Medulla oblongata (tissue), 1 donor: ENCODE measurements around the gene KIAA1549.
"Not testable (repeated sequence)": the region's sequence is repeated elsewhere in the genome, so short reads cannot be mapped to it uniquely, and the experiment has no call there.

ENCODE experiments used
- DNase-seq: peaks from one replicate; pipeline ENCODE4 v3.0.0-alpha.2; 2015; ENCODE audit errors: extremely low spot score

Gene KIAA1549

DNA sequence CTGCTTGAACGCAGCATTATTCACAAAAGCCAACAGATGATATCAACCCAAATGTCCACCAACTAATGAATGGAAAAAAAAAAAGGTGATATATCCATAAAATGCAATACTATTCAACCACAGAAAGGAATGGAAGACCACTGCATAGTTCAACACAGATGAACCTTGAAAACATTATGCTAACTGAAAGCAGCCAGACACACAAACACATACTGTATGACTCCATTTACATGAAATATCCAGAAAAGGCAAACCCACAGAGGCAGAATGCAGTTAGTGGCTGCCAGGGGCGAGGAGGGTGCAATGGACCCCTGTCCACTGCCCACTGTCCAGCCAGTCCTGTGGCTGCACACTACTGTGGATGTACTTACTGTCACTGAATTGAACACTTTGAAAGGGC, 36.6 kb downstream of the KIAA1549 start:
- DNase-seq = no peak

DNA sequence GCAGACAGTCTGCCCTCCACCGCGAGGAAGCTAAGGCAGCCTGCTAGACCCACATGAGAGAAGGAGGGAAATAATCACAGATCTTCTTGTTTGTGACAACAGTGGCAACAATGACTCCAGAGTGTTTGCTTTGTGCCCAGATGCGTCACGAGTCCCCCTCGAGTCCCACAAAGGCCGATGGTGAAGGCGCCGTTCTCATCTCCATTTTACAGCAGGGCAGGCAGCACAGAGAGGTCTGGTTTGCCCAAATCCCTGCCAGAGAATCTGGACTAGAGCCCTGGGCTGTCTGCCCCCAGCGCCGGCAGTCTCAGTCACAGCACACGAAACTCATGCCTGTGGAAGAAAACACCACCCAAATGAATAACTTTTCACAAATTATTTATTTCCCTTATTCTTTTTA, 38.1 kb downstream of the KIAA1549 start:
- peak; percentile 67 for DNase-seq

DNA sequence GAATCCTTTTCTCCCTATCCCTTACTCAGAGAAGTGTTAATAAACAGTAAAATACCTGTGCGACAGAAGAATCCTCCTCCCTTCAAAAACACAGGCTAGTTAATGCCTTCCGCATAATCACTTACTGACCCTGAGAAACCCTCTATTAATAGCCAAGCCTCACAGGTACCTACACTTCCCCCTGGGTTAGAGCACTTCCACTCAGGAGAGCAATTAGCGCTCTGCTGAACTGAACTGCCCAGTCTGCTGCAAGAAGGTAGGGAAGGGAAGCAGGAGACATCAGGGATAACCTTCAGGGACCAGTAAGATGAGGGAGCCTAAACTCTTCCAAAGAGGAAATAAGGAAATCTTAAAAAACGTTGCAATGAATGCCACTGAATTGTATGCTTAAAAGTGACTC, 39.6 kb downstream of the KIAA1549 start:
- DNase-seq = no peak

- not testable (repeated sequence) for DNase-seq
Measured at GRCh38 chr7:138940602-138941001, 40.6 kb downstream of the KIAA1549 start.

GRCh38 chr7:138937484-138937883, 43.7 kb downstream of the KIAA1549 start:
- DNase-seq = no peak

GRCh38 chr7:138935465-138936011, 45.7 kb downstream of the KIAA1549 start:
- peak; percentile 30 for DNase-seq

- no peak for DNase-seq
Measured at GRCh38 chr7:138934861-138935260, 46.3 kb downstream of the KIAA1549 start.

DNA sequence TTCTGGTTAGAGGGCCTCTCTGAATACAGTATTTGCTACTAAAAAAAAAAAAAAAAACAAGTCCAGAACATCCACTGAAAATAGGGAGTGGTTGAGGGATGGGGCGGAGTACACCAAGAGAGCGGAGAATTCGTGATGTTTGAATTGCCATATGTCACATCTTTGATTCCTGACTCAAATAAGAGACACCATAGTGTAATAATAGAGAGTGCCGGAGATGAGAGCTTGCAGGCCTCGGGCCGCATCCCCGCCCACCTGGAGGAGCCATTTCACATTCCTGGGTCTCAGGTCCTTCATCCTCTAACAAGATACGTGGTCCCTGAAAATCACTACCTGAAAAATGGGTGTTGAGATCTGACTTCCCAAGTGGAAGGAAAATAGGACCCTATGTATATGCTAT, 46.8 kb downstream of the KIAA1549 start:
- DNase-seq = no peak

- DNase-seq = no peak
Measured at GRCh38 chr7:138932870-138933269, 48.3 kb downstream of the KIAA1549 start.

DNA sequence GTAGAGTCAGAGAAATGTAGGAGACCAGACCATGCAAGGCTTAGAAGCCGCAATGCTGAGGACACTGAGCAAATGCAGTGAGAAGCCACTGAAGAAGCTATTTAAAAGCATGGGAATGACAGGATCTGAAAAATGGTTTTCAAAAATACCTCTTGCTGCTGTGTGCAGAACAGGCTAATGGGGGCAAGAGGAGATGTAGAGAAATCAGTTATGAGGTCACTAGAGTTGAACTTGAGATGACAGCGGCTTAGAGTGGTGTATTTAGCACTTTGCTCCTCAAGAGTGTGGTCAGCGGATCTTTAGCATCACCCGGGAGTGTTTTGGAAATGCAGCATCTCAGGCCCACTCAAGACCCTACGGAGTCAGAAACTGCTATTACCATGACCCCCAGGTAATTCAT, 48.8 kb downstream of the KIAA1549 start:
- no peak for DNase-seq

DNA sequence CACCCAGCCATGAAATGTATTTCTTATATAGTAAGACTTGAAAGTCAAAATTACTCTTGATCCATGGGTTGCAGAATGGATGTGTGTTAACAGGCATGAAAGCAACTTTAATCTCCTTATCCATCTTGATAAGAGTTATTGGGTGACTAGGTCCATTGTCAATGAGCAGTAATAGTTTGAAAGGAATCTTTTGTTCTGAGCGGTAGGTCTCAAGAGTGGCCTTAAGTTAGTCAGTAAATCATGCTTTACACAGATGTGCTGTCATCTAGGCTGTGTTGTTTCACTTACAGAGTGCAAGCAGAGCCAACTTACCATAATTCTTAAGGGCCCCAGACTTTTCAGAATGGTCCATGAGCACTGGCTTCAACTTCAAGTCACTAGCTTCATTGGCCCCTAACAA, 51.2 kb downstream of the KIAA1549 start:
- no peak for DNase-seq

DNA sequence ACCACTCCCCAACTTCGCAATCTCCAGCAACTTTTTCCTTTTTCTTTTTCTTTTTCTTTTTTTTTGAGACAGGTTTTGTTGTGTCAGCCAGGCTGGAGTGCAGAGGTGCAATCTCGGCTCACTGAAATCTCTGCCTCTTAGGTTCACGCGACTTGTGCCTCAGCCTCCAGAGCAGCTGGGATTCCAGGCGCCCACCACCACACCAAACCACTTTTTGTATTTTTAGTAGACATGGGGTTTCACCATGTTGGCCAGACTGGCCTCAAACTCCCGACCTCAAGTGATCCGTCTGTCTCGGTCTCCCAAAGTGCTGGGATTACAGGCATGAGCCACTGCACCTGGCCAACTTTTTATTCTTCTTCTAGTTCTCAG, 55.0 kb downstream of the KIAA1549 start:
- DNase-seq = no peak

DNA sequence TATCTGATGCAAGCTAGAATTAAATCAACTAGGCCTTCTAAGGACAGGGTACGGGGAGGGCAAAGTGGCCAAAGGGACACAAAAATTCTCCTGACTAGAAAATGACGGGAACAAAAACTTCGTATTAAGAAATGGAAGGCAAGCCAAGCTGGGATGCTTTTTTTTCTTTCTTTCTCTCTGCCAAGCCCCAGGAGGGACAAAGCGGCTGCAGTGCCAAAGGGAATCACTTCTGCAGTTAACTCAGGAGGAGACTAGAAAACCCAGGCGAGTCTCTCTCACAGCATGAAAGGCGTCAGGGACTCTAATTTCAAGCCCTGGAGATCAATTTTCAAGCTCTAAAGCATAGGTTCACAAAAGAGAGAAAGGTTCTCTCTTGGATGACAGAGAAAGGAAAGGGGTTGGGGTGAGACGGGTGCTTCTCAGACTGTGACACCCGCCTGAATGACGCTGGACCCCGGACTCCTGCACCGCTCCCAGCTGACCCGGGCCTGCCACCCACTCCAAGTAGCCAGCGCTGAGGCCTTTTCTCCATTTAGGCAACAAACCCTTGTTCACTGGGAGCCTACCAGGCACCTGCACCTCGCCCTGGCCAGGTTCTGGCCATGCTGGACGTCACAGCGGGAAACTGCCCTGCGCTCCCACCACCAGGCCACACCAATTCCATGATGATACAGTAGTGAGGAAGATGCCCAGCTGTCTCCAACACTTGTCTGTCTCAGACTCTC, 56.5 kb downstream of the KIAA1549 start:
- DNase-seq = peak; percentile 74

- DNase-seq = no peak
Measured at GRCh38 chr7:138921277-138921676, 59.9 kb downstream of the KIAA1549 start.

DNA sequence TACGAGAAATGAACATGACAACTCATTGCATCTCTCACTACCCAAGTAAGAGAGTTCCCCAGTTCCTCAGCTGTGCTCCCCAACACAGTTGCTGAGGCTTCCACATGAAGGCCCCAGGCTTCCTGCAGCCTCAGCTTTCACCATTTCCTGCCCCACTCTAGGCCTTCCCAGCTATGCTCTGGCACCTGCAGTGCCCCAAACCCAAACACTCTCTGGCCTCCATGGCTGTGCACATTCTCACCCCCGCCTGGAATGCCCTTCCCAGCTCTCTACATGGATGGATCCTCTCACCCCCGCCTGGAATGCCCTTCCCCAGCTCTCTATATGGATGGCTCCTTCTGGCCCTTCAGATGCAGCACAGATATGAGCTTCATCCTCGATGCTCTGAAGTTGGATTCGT, 61.3 kb downstream of the KIAA1549 start:
- DNase-seq = no peak

DNA sequence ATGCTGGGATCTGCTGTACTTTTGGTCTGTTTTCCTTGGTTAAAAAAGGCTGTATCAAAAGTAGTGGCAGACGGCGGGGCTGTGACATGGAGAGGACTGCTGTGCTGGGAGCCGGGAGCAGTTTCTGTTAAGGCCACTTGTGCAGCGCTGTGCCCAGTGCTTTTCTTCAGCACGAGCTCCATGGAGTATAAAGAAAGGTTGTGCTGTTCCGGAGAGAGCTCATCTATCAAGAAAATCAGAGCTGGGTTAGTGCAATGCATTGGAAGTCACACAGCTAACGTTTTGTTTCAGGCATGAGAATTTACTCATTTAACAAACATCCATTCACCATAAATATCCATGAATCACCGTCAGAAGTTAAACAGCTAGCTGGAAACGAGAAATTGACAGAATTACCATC, 62.0 kb downstream of the KIAA1549 start:
- DNase-seq = peak; percentile 50

DNA sequence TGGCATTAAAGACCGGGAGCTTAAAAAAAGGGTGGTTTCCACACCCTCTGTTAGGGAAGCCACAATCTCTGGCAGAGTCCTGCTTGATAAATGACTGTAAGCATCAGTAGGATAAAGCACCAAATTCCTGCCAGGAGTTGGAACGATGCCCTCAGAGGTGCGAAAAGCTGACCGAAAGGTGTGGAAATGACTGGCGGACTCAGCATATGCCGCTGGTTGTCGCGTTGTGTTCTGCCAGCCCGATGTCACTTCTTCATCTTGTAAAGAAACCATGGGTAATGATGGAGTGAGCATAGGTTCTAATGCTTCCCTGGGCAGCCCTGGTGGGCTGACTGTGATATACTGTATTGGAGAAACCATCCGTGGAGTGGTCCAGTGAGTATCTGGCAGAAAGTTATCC, 62.4 kb downstream of the KIAA1549 start:
- DNase-seq = no peak

DNA sequence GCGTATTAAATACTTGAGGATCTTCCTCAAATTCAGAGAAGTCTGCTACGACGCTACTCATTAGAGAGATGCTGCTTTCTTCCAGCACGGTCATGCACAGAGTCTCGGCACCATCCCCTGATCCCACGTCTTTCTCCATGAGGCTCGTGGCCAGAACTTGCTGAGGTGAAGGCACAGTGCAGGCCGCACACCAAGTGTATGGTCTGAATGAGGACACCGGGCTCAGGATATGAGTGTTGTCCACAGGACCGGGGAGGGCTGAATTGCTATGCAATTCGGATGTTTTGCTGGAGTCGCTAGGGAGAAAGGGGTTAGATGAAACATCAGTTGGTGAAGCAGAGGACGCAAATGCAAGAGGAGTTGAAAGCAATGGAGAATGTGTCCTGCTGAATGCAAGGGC, 63.0 kb downstream of the KIAA1549 start:
- no peak for DNase-seq

- DNase-seq = no peak
Measured at GRCh38 chr7:138917771-138918170, 63.4 kb downstream of the KIAA1549 start.

- DNase-seq = no peak
Measured at GRCh38 chr7:138916731-138917130, 64.5 kb downstream of the KIAA1549 start.

DNA sequence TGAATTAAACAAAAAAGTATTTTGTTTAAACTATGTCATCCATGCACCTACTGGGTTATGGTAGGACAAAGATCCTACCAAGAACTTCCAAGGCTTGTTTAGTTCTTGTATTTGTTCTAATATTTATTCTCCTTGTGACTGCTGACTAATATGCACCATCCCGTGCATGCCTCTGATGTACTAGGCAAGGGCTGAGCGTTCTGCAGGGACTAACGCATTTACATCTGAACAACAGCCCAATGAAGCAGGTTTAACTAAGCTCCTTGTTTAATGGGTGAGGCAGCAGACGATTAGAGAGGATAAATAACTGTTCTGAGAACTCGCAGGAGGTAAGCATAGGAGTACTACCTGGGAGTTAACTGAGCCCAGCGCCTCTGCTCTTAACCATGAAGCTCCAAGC, 64.9 kb downstream of the KIAA1549 start:
- no peak for DNase-seq

GRCh38 chr7:138913783-138914182, 67.4 kb downstream of the KIAA1549 start:
- DNase-seq = no peak

DNA sequence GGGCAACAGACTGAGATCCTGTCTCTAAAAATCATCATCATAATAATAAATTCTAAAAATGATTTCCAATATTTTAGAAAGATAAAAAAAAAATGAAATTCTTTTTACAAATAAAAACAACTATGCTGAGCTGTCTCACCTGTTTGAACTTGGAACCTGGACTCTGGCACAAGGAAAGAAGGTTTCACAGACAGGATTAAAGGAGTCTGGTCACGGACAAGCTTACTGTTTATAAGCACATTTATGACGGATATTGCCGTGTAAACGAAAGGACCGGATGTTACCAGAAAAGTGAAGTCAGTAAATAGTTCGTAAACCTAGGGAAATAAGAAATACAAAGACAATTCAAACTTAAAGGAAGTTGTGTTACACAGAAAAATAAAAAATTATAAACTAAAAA, 70.2 kb downstream of the KIAA1549 start:
- DNase-seq = no peak

DNA sequence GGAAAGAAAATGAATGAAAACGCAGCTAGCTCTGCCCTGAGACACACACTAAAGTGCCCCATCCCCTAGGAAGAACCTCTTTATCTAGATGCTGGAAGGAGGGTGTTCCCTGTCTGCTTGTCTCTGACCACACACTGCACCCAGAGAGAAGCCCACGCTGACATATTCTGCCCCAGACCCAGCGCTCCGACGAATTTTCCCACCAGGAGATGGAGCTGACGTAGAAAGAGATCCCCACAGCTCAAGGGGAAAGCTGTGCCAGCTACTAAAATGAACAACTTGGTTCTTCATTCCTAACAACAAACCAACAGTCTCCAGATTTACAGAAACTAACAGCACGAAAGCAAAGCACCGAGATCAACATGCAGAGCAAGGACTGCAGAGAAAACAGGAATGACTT, 73.3 kb downstream of the KIAA1549 start:
- DNase-seq = peak; percentile 48
